Pancreas (tissue), 10 donors: ENCODE results near the gene OR6J1. TPM values are rescaled to one million over a fixed set of nuclear protein-coding genes. Genes with fewer than 3 reads are reported as not detected.

Experiments
- ATAC-seq, 4 donors: fragments of 200-7000 bp; cut with Tn5 transposase; one replicate each; pipeline versions ENCODE4 v1.8.0 to v1.9.1; 2020; ENCODE audit warnings: mild to moderate bottlenecking in 4 of 4, moderate library complexity in 4 of 4
- DNase-seq, 6 donors: peaks; one replicate each; pipeline ENCODE4 v3.0.0-alpha.2; 2020
- FAIRE-seq: peaks from 2 replicates; lab custom pipeline; 2012; peaks lifted over from hg19 to GRCh38; lab: Jason Lieb, UNC
- H3K27ac ChIP-seq, 4 donors: fragments of 200-600 bp; sonication (generic); 1 replicate in 3 of 4; 2 replicates in 1 of 4; pipeline versions ENCODE4 v1.5.0 to v1.8.0; 2020
- H3K27me3 ChIP-seq, 4 donors: fragments of 200-600 bp; one replicate each; pipeline ENCODE4 v1.8.0; 2021
- H3K36me3 ChIP-seq, 3 donors: fragments of 200-600 bp; sonication (generic) in 1 of 3; one replicate each; pipeline versions ENCODE4 v1.5.0 to v1.8.0; 2020 to 2021
- H3K4me1 ChIP-seq, 3 donors: fragments of 200-600 bp; one replicate each; pipeline ENCODE4 v1.8.0; 2021
- H3K4me3 ChIP-seq, 4 donors: fragments of 200-600 bp; sonication (generic) in 2 of 4; one replicate each; pipeline versions ENCODE4 v1.5.0 to v1.8.0; 2020 to 2021
- H3K9me3 ChIP-seq, 4 donors: fragments of 200-600 bp; one replicate each; pipeline ENCODE4 v1.8.0; 2021
- WGBS, 2 donors: extraction: QIAGEN DNeasy Blood & Tissue Kit; methylation state at CpG; one replicate each; pipeline ENCODE4 v1.1.7; 2013; 5-methylcytosine and 5-hydroxymethylcytosine counted together
- intact Hi-C, 3 donors: fragments of 100-400 bp; cut with DNase I; formaldehyde crosslinking; loops; one replicate each; pipeline versions ENCODE4 v1.11.1 to v1.14.2; 2022
- polyA plus RNA-seq, 2 donors: library from polyadenylated mRNA; stranded (reverse); fragments of 200-250 nt; gene quantifications; one replicate each; pipeline ENCODE4 v1.2.3, GENCODE V29; 2013
- total RNA-seq, 6 donors: library from RNA; stranded (reverse); fragmentation: NEBNext Ultra II Directional in 4 of 6; extraction: Animal tissue kit (Norgen Biotek cat#: 25700) in 4 of 6; gene quantifications; one replicate each; pipeline versions ENCODE4 v1.2.1 to v1.2.4, GENCODE V29; 2021 to 2023
- TF ChIP-seq, protein P1 (sequence below), 4 donors: fragments of 200-600 bp; sonication (generic) in 3 of 4; IDR thresholded peaks; one replicate each; pipeline versions ENCODE4 v1.5.0 to v1.8.0; 2021; ENCODE audit warnings: antibody characterized with exemption in 4 of 4
- donor health status: healthy with polysubstance abuse.
- donor health status: DM: no; HTN: no; CAD: no; lungs with moderate emphysema.
- donor health status: DM: no; HTN: no; CAD: no.
- donor health status: control.
- donor health status: control.
- donor health status: Bipolar disorder and iron deficiency.
- donor health status: DM: yes; HTN: yes; CAD: no.
- donor health status: DM: no; HTN: no; CAD: no.
- donor health status: DM: no; HTN: no; CAD: no.
- donor health status: DM: yes; HTN: yes; CAD: no.

Gene OR6J1
- total and polyA plus RNA-seq, 8 donors, result 0.03 to 0.05 TPM; not detected in 6

DNA sequence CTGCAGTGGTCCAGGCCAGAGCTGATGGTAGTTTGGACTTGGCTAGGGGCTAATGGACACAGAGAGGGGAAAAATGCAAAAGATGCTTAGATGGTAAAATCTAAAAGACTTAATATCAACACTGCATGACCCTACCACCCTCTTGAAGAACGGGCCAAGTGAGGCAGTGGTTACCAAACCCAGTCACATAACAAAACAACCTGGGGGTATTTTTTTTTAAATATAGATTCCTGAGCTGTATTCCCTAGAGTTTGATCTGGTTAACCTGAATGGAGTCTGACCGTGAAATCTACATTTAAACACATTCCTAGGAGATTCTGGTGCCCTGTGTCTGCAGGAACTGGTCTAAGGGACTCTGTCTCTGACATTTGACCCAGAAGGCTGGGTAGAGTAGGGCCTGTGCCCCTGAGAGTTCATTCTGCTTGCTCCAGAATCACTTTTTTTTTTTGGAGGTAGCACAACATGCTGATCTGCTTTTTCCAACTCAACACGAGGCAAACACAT, 30.4 kb downstream of the OR6J1 start:
- TF ChIP-seq, protein P1, sequence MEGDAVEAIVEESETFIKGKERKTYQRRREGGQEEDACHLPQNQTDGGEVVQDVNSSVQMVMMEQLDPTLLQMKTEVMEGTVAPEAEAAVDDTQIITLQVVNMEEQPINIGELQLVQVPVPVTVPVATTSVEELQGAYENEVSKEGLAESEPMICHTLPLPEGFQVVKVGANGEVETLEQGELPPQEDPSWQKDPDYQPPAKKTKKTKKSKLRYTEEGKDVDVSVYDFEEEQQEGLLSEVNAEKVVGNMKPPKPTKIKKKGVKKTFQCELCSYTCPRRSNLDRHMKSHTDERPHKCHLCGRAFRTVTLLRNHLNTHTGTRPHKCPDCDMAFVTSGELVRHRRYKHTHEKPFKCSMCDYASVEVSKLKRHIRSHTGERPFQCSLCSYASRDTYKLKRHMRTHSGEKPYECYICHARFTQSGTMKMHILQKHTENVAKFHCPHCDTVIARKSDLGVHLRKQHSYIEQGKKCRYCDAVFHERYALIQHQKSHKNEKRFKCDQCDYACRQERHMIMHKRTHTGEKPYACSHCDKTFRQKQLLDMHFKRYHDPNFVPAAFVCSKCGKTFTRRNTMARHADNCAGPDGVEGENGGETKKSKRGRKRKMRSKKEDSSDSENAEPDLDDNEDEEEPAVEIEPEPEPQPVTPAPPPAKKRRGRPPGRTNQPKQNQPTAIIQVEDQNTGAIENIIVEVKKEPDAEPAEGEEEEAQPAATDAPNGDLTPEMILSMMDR (IDR thresholded peaks at IDR 0.05), result no peak
- Histone ChIP-seq H3K4me1 (peaks cover 0 to 4% (median 0%) of the 10 kb centered on the region in 3 donors), H3K27ac (peak overlapping the region; percentile 29 to 62 (median 53)), H3K9me3 (no peaks in the 10 kb centered on the region), H3K4me3 (no peak overlapping the region), H3K27me3 (no peaks in the 10 kb centered on the region), H3K36me3 (peaks cover 0 to 32% (median 3%) of the 10 kb centered on the region in 3 donors)
- no peak for ATAC-seq
- WGBS, 2 donors, result 48 to 65% methylated on average over 3 of the region's 3 CpGs
- no peak for DNase-seq
- no peak for FAIRE-seq
- intact Hi-C loops, result no loop called here

DNA sequence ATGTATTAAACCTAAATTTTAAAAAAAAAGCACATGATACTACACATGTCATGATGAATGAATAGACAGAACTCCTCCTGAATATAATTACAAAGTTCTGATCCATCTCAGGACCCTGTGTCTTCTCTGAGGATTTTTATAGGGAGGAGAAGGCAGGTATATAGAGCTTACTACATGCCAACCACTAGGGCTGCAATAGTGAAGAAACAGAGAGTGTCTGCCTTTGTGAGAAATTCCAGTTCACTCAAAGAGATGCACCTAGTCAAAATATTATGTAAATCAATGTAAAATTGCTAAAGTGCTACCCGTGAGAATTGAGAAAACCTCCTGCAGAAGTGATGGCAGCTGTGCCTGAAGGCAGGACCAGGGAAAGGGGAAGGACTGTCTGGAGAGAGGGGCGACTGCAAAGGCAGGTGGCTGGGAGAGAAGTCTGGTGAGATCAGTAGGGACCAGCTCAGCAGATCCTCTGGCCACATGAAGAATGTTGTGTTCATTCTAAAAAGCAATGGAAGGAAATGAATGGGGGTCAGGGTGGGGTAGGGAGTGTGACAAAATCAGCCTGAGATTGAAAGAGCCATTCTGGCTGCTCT, 31.0 kb downstream of the OR6J1 start:
- TF ChIP-seq, protein P1 (IDR thresholded peaks at IDR 0.05), result no peak
- ATAC-seq (no peak), FAIRE-seq (no peak), DNase-seq (no peak)
- Histone ChIP-seq H3K27ac (peak overlapping the region; percentile 29 to 62 (median 53)), H3K9me3 (no peaks in the 10 kb centered on the region), H3K36me3 (peaks cover 0 to 38% (median 8%) of the 10 kb centered on the region in 3 donors), H3K4me3 (no peak overlapping the region), H3K4me1 (peaks cover 0 to 4% (median 0%) of the 10 kb centered on the region in 3 donors), H3K27me3 (no peaks in the 10 kb centered on the region)
- WGBS, 2 donors, result 52 to 61% methylated on average over 2 of the region's 2 CpGs
- intact Hi-C loops, result no loop called here

DNA sequence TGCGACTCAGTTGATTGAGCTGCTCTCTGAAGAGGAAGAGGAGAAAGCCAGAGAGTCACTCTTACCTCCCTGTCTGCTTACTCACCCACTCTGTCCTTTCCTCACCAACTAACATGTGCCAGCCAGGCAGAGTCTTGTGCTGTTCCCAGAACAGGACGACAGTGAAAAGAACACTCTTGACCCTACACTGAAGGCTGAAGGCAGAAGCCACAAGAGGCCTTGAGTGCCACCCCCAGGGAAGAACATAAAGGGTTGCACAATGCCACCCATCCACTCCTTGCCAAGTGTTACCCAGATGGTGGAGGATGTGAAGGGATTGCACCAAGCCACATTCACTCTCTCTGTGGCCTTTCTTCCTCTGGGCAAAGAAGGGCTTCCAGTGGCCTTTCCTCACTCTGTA, 33.2 kb downstream of the OR6J1 start:
- no peak overlapping the region for H3K27ac ChIP-seq
- DNase-seq (no peak), FAIRE-seq (no peak), ATAC-seq (no peak)
- peaks cover 0 to 4% (median 0%) of the 10 kb centered on the region in 3 donors for H3K4me1 ChIP-seq
- H3K9me3 ChIP-seq, result no peaks in the 10 kb centered on the region
- no peaks in the 10 kb centered on the region for H3K27me3 ChIP-seq
- peaks cover 0 to 60% (median 11%) of the 10 kb centered on the region in 3 donors for H3K36me3 ChIP-seq
- TF ChIP-seq, protein P1 (IDR thresholded peaks at IDR 0.05), result no peak
- intact Hi-C loops, result no loop called here
- WGBS, 2 donors, result 82 to 100% methylated on average over 2 of the region's 2 CpGs
- H3K4me3 ChIP-seq, result no peak overlapping the region

DNA sequence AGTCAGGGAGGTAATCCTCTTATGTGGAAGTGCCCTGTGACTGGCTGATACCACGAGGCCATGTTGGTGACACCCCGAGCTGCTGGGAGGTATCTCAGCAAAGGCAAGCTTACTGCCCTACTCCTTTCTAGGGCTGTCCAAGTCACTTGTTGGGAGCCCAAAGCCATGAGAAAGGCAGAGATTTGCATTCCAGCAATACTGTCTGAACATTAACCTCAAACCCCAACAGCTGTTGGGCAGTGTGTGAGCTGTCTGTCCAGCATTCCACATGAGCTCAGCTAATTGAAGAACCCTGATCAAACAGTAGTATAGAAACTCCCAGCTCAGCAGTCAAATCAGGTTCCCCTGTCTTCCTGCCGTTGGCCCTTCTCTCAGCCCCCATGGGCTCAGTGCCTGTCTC, 36.9 kb downstream of the OR6J1 start:
- TF ChIP-seq, protein P1 (IDR thresholded peaks at IDR 0.05), result no peak
- H3K4me3 ChIP-seq, result no peak overlapping the region
- WGBS, 2 donors, result 75 to 81% methylated on average over 3 of the region's 3 CpGs
- H3K36me3 ChIP-seq, result peaks cover 0 to 94% (median 25%) of the 10 kb centered on the region in 3 donors
- no peak for DNase-seq
- no peak for FAIRE-seq
- no peak overlapping the region for H3K27ac ChIP-seq
- no peaks in the 10 kb centered on the region for H3K27me3 ChIP-seq
- no peak for ATAC-seq
- intact Hi-C loops, result loop anchor here in 1 of 3 donors (10.0 kb wide), 1 partner anchor 48 kb away; no protein-coding TSS in a partner anchor
- no peaks in the 10 kb centered on the region for H3K4me1 ChIP-seq
- no peaks in the 10 kb centered on the region for H3K9me3 ChIP-seq

DNA sequence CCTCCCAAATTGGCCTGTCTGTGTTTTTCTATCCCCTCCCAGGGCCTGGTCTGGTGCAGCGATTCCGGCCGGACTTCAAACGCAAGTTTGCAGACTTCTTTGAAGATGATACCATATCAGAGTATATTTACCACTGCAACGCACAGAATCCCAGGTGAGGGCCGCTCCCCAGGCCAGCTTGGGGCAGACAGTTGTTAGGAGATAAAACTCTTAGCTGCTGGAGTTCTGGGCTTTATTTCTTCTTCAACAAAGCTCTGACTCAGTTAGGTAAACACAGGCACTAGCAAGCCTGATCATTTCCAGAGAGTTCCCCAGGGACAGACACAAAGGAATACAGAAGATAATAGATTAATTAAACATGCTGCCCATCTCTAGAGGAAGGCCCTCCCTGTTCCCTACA, 37.8 kb downstream of the OR6J1 start:
- H3K4me3 ChIP-seq, result no peak overlapping the region
- H3K27me3 ChIP-seq, result no peaks in the 10 kb centered on the region
- FAIRE-seq (no peak), ATAC-seq (no peak), DNase-seq (no peak)
- WGBS, 2 donors, result 85 to 87% methylated on average over 6 of the region's 6 CpGs
- no peaks in the 10 kb centered on the region for H3K4me1 ChIP-seq
- H3K27ac ChIP-seq, result no peak overlapping the region
- H3K36me3 ChIP-seq, result peaks cover 0 to 95% (median 26%) of the 10 kb centered on the region in 3 donors
- intact Hi-C loops, result loop anchor here in 1 of 3 donors (10.0 kb wide), 1 partner anchor 48 kb away; no protein-coding TSS in a partner anchor
- TF ChIP-seq, protein P1 (IDR thresholded peaks at IDR 0.05), result no peak
- H3K9me3 ChIP-seq, result no peaks in the 10 kb centered on the region
